ENCODE results near the gene MYB. TPM values are rescaled to one million over a fixed set of nuclear protein-coding genes. Genes with fewer than 3 reads are reported as not detected.

MYB gene
- total RNA-seq, 1 experiment from 2014 or later = 0.95 TPM

- no peak for DNase-seq (ENCODE audit: low read depth)
- in situ Hi-C loops (cut with HindIII; ENCODE audit: low pct_unique_long_range_greater_than_20kb, low sequenced_read_pairs) = no loop called here
Observed at GRCh38 chr6:135257631-135258405, 76.7 kb downstream of the MYB start.

- no peak for DNase-seq (ENCODE audit: low read depth)
- in situ Hi-C loops (cut with HindIII; ENCODE audit: low pct_unique_long_range_greater_than_20kb, low sequenced_read_pairs) = no loop called here
Observed at GRCh38 chr6:135258970-135259369, 77.9 kb downstream of the MYB start.

GRCh38 chr6:135260612-135261011 lies 79.5 kb downstream of the MYB start:
- in situ Hi-C loops (cut with HindIII; ENCODE audit: low pct_unique_long_range_greater_than_20kb, low sequenced_read_pairs) = no loop called here
- DNase-seq (ENCODE audit: low read depth) = no peak

- DNase-seq (ENCODE audit: low read depth) = no peak
- in situ Hi-C loops (cut with HindIII; ENCODE audit: low pct_unique_long_range_greater_than_20kb, low sequenced_read_pairs) = no loop called here
Observed at GRCh38 chr6:135261872-135262725, 81.0 kb downstream of the MYB start.

- in situ Hi-C loops (cut with HindIII; ENCODE audit: low pct_unique_long_range_greater_than_20kb, low sequenced_read_pairs) = no loop called here
- no peak for DNase-seq (ENCODE audit: low read depth)
Observed at GRCh38 chr6:135265278-135265677, 84.2 kb downstream of the MYB start.

- in situ Hi-C loops (cut with HindIII; ENCODE audit: low pct_unique_long_range_greater_than_20kb, low sequenced_read_pairs) = no loop called here
- no peak for DNase-seq (ENCODE audit: low read depth)
Observed at GRCh38 chr6:135266675-135267074, 85.6 kb downstream of the MYB start.

- in situ Hi-C loops (cut with HindIII; ENCODE audit: low pct_unique_long_range_greater_than_20kb, low sequenced_read_pairs) = no loop called here
Observed at GRCh38 chr6:135267085-135267484, 86.0 kb downstream of the MYB start.

GRCh38 chr6:135268263-135268662 lies 87.2 kb downstream of the MYB start:
- no peak for DNase-seq (ENCODE audit: low read depth)
- in situ Hi-C loops (cut with HindIII; ENCODE audit: low pct_unique_long_range_greater_than_20kb, low sequenced_read_pairs) = no loop called here

More at GRCh38 chr6:135267085-135267484, 86.0 kb downstream of the MYB start:
- DNase-seq (ENCODE audit: low read depth) = no peak

GRCh38 chr6:135268740-135269139 lies 87.6 kb downstream of the MYB start:
- in situ Hi-C loops (cut with HindIII; ENCODE audit: low pct_unique_long_range_greater_than_20kb, low sequenced_read_pairs) = no loop called here
- no peak for DNase-seq (ENCODE audit: low read depth)

Other genes starting within 250 kb of the MYB start
- 0.20 TPM in 1 of 2 replicates, not detected in the other for gene ALDH8A1, start 231.2 kb upstream of the MYB start, total RNA-seq (2014; rRNA removed; shearing (Covaris generic); ENCODE audit: low replicate concordance)
- 46.4 and 70.0 TPM in 2 replicates for gene HBS1L, start 126.5 kb upstream of the MYB start, total RNA-seq (2014; rRNA removed; shearing (Covaris generic); ENCODE audit: low replicate concordance)

Measured in Caki2 (cell line).